Activated CD4-positive, alpha-beta T cell treated with anti-CD3 and anti-CD28 coated beads, Interleukin-2, Interleukin-6, amounts not matched to agents 100 ng/mL and 50 ng/mL, durations not matched to agents 16 hours and 8 hours (primary cell): ENCODE results near the gene AOPEP.

Source experiments
- DNase-seq: peaks from one replicate; pipeline ENCODE4 v3.0.0-alpha.2; 2020

AOPEP gene

DNA sequence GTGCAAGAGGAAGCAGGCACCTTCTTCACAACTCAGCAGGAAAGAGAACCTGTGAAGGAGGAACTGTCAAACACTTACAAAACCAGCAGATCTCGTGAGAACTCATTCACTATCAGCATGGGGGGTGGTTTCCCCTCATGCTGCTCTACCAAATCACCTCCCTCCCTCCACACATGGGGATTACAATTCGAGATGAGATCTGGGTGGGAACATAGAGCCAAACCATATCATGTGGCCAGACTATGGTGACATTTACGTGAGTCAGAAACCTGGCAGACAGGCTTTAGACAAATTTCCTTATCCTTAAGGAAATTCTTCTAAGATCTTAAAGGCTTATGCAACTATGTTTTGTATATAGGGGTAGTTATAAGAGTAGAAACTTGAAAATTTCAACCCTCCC is 8.7 kb upstream of the AOPEP start:
- no peak for DNase-seq

DNA sequence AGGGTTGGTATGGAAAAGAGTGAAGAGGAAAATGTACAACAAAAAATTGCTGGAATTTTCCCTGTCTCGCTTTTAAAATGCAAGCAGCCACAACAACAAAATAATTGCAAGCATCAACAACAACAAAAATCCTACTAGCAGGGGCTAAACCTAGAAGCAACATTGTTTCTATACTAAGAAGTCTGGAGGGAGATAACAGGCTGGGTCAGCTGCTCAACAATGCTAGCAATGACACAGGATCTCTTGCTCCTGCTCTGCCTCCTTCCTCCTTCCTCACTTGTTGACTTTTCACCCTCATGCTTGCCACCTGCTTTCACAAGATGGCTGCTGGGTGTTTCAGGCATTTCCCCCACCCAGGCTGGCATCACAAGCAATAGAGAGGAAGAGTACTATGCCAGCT is 7.6 kb upstream of the AOPEP start:
- DNase-seq: no peak

DNA sequence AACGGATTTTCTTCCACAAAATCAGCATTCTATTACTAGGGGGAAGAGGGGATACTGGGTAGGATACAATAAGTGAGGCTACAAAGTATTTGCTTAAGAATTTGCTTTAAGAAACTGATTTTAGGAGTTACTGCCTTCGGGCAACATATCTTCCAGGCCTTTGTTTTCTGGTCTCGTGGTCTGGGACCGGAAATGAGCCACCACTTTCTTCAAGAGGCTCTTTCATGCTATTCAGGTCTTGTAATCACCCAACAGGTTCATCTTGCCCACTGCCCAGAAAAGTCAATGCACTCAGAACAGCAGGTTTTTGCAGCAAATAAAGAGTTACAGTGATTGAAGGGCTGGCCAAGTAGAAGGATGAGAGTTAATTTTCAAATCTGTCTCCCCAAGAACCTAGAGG is 6.6 kb upstream of the AOPEP start:
- no peak for DNase-seq

DNA sequence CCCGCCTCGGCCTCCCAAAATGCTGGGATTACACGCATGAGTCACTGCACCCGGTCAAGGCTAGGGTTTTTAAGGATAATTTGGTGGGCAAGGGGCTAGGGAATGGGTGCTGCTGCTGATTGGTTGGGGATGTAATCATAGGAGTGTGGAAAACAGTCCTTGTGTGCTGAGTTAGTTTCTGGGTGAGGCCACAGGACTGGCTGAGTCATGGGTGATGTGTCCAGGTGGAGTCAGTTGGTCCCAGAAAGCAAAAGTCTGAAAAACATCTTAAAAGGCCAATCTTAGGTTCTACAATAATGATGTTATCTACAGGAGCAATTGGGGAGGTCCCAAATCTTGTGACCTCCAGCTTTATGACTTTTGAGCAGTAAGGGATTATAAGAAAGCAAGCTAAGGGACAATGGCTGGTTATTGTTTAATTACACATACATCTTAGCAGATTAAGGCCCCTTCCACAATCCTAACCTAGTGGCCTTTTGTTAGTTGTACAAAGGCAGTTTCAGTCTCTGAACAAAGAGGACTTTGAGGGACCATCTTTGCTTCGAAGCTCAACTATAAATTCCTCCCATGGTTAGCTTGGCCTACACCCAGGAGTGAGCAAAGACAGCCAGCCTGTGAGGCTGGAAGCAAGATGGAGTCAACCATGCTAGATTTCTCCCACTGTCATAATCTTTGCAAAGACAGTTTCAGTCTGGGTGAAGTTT is 5.5 kb upstream of the AOPEP start:
- DNase-seq: no peak

DNA sequence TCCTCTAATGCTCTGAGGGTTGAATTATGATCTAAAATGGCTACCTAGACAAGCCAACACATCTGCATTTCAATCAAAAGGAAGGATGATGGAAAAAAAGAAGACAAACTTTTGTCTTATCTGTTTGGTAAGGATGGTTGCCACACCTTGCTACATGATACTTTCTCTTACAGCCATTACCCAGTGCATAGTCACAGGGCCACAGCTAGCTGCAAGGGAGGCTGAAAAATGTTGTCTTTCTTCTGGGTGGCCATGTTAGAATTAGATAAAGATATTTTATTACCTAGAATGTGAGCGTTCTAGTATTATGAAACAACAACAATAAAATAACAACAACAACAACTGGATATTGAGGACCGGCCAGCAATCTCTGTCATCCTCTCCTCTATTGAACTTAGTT is 4.7 kb upstream of the AOPEP start:
- no peak for DNase-seq

DNA sequence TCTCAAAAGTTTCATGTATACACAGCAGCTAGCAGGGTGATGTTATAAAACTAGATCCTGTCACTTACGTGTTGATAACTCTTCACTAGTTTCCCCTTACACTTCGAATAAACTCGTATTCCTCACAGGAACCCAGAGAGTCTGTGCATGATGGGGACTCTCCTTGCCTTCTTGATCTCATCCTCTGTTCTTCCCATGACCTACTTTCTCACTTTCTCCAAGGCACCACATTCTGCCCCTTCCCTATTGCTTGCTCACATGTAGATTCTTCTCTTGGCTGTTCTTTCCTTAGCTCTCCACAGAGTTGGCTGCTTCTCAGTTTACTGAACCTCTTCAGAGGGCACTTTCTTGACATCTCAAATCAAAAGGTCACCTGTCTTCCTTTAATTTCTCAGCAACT is 1.2 kb upstream of the AOPEP start:
- DNase-seq: no peak

DNA sequence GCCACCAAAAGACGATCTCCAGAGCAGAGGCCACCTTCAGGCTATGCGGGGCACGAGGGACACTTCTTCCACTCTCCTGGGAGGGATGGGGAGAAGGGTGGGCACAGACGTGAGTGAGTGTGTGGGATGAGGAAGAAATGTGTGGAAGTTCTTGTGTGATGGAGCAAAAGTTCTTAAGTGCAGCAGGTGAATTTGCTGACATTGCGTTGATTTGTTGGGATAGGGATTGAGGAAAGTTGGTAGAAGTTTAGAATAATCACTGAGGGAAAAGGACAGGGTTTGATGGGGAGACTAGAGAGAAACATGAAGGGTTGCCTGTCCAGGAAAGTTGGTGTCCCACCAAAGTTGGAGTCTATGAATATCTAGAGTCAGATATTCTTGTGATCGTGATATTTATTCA is 2.2 kb downstream of the AOPEP start:
- no peak for DNase-seq

DNA sequence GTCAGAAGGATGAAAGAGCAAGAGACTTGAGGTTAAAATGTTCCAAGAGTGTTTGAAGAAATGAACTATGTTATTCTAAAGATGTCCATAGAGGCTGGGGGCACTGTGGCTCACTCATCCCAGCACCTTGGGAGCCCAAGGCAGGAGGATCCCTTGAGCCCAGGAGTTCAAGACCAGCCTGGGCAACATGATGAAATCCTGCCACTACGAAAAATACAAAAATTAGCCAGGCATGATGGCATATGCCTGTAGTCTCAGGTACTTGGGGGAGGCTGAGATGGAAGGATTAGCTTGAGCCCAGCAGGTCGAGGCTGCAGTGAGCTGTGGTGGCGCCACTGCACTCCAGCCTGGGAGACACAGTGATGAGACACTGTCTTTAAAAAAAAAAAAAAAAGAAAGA is 2.7 kb downstream of the AOPEP start:
- DNase-seq: no peak

DNA sequence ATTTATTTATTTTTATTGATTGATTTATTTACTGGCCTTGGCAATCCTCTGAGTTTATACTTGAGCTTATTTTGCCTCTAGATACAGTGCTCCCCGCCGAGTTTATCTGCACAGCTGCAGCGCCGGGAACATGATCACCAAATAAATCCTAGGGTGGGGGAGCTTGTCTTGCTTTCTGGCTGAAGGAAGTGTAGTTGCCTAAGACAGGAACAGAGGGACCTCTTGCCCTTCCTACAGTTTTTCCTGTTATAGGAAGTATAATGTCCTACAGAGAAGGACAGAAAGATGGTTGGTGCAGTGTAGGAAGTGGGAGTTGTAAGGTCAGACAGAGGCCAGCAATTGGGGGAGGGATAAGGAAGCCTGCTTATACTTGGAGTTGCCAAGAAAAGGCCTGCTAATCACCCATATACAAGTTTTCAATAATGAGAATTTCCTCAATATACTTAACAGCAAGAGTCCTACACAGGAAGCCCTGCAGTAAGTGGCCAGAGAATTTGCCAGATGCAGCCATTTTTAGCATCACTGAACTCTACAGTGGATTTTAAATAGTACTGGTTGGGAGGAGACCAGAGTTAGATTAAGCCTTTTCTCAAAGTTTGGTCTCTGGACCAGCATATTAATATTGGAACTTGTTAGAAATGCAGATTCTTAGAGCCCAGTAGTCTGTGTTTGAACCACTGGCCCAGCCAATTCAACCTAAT is 7.7 kb downstream of the AOPEP start:
- no peak for DNase-seq

DNA sequence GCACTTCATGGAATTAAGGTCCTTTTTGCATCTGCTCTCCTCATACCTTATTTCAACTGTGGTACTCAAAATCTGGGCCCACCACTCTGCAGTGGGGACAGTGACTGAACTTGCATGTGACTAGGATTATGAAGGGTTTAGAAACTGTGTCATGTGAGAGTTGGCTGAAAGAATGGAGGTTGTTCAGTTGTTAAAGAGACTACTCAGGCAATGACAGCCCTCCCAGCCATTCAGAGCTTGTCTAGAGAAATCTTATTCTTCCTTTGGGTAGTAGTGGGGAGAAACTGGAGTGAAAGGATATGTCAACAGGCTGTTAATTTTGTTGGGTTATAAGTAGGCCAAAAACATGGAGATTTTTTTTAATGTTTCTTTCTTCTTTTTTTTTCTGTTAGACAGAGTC is 10.3 kb downstream of the AOPEP start:
- no peak for DNase-seq

DNA sequence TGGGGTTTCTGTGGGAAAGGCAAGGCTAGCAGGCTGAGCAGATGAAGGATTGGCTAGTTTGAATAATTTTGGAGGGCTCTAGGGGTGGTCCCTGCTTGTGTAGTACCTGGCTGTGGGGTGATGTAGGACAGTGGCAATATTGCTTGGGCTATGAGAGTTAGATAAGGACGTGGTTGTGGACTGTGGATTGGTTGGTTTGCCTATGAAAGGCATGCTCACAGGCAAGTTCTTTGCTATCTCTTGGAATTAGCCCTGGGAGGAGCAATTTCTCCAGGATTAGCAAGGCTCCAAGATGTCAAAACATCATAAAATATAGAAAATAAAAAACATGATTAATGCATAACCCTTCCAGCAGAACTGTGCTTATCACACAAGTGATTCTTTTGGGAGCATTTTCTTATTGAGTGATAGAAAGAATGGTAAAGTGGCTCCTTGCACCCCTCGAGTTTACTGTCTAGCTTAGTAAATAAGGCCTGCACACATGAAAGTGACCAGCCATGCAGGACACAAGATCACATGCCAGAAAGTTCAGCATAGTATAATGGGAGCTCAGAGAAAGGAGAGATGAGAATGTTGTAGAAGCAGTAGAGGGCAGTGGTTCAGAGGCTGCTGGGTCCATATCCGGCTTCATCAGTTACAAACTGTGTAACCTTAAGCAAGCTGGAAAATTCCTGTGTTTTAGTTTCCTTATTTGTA is 13.8 kb downstream of the AOPEP start:
- DNase-seq: no peak

DNA sequence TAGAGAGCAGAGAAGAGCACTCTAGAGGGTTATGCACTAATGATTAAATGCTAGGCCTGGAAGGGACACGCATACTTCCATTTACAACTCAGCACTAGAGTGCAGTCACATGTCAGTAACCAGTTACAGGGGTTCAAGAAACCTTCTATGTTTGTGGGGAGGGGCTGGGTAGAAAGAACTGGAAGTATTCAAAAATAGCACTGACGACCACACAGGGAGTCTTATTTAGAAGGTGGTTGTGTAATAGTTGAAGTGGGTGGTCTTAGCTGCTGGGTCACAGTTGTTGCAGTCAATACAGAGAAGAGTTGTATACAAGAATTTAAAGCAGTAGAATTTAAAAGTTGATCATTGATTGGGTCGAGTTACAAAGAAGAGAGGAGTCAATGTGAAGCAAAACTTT is 15.4 kb downstream of the AOPEP start:
- DNase-seq: no peak

DNA sequence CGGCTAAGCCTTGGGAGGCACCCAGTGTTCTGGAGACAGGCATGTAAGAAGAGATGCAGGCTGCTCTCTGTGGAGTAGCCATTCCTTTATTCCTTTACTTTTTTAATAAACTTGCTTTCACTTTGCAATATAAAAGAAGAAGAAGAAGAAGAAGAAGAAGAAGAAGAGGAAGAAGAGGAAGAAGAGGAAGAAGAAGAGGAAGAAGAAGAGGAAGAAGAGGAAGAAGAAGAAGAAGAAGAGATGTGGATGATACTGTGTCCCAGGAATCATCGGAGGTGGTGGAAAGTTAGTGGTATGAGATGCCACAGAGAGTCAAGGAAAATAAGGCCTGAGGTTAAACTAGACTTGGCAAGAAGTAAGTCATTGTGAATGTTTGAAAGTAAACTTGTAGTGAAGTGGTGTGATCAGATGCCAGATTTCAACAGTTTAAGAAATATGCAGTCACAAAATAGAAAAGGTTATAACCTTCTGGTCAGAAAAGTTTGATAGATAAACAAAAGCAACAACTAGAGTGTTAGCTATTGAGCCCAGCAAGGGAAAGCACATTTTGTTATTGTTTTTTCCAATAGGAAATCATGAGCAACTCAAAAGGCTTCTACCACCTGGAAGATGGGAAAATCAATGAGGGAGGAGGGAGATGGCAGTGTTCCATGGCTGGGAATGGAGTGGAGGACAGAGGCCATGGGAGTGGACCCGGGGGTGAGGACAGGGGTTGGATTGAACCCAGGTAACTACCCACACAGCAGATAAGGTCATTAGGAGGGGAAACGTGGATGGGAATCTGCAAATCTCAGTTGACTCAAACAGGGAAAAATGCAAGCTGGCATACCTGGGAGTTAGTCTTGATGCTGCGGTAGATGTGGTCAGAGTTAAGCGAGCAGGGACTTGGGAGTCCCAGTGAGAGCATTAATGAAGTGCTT is 16.8 kb downstream of the AOPEP start:
- DNase-seq: no peak

DNA sequence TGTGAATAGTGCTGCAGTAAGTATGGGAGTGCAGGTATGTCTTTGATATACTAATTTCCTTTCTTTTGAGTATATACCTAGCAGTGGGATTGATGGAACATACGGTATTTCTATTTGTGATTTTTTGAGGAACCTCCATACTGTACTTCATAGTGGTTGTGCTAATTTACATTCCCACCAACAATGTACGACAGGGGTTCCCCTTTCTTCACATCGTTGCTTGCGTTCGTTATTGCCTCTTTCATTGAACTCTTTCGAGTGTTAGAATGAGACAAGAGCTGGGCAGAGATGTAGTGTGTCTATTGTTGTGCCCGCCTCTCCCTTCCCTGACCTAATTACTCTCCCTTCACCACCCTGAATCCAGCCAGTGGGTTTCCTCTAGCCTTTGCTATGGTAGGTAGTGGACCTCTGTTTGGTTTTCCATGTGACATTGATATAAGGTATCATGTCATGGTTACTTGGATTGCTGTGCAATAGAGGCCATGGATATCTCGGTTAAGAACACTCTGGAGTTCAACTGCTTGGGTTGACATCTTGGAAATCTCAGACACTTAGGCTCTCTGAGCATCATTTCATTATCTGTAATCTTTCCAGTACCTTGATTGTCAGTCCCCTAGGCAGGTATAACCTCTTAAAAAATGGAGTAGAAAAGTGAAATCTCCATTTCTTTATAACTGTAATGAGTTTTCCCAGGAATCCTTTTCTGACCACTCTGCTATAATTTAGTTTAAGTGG is 19.5 kb downstream of the AOPEP start:
- no peak for DNase-seq

DNA sequence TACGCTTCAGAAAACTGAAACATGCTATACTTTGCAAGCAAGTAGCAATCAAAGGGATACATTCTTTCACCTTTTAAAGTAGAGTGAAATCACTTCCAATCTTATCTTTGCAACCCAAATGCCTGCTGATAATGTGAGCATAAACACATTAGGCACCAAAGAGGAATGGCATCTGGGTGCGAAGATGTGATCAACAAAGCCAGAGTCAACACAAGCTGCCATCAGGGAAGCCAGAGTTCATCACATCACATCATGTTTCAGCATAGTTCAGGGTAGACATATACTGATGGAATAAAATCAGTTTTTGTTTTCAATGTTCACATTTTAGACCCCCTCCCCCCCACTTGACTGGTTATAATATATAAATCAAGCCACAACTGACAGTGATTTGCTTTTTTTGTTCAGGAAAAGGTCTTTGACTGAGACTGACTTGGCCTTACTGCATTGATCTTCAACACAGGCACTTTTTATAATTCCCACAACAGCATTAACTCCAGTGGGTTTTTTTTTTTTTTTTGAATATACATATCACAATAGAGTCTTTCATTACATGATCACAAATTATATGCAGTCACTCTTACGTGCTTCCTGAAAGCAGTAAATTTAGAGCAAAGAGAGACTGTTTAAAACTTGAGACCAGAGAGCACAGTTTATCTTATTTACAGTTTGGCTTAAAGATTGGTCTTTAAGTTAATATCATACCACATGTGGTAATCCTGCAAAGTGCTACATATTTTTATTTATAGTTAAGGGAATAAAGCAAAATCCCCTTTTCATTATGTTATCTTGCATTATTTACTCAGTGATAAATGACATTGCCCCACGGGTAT is 20.3 kb downstream of the AOPEP start:
- no peak for DNase-seq

DNA sequence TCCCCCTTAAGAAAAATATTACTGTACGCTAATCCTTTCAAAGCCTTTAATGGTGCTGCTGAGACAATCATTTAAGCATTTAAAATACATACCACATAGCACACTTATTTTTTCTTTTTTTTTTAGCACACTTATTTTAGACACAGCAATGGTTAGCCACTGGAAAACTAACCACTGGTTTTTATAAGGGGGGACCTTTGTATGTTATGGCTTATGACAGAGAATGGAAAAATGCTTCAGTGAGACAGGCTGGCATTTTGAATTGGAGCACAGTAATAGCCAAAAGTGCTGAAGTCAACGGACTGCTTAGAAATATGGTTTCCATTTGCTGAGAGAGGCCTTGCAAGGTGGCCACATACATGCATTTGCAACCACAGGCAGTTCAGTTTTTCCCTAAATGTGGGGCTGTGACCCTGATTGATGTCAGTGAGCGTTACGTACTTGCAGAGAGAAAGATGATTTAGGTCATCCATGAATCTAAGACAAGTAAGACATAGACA is 28.5 kb downstream of the AOPEP start:
- DNase-seq: no peak

DNA sequence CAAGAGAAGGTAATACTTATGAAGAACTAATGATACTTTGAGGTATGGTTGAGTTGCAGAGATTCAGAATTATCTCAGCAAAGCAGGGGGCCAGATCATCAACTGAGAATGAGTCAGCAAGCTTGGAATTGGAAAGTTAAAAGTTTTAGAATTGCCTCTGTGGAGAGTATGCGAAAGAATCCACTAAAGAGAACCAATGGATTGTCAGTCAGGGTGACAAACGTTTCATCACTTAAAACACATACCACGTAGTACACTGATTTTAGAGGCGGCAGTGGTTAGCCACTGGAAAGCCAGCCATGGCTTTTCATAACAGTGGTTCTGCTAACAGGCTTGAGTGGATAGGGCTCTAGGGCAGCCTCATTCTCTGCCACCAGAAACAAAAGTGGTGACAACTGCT is 30.7 kb downstream of the AOPEP start:
- no peak for DNase-seq

DNA sequence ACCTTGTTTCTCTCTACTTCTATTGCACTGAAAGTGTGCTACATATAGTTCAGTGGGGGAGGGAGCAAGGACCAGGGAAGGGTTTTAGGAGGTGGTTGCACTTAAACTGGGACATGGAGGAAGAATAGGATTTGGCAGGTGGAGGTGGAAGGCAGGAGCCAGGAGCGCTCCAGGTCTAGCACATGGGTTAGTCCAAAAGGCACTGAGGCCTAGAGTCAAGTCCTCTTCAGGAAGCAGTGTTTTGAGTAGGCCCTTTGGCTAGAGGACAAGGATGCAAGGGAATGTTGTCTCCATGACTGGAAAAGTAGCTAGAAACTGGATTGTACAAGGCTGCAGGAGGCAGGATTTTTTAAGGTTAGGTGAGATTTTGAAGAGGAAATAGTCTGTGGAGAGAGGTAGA is 31.5 kb downstream of the AOPEP start:
- no peak for DNase-seq

DNA sequence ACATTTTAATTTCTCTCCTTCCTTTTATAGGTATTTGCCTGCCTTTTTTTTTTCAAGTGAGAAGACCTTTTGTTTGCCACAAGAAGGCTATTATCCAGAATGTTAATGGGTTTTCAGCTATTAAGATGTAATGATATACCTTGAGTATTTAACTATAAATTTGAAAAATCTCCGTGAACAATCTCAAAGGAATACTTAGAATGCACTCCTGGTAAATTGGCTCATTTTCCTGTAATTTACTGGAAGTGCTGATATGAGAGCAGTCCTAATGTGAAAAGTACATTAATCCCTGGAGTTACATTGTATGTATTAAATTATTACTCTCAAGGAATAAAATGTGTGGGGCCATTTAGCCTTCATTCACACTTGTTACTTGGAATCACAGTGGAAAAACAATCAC is 32.4 kb downstream of the AOPEP start:
- DNase-seq: no peak

DNA sequence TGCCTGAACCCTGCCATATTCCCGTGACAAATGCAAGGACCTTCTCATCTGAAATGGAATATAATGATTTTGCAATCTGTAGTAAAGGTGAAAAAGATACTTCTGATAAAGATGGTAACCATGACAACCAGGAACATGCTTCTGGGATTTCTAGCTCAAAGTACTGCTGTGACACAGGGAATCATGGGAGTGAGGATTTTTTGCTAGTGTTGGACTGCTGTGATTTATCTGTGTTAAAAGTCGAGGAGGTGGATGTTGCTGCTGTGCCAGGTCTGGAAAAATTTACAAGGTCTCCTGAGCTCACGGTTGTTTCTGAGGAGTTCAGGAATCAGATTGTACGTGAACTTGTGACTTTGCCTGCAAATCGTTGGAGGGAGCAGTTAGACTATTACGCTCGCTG is 33.5 kb downstream of the AOPEP start:
- DNase-seq: no peak

DNA sequence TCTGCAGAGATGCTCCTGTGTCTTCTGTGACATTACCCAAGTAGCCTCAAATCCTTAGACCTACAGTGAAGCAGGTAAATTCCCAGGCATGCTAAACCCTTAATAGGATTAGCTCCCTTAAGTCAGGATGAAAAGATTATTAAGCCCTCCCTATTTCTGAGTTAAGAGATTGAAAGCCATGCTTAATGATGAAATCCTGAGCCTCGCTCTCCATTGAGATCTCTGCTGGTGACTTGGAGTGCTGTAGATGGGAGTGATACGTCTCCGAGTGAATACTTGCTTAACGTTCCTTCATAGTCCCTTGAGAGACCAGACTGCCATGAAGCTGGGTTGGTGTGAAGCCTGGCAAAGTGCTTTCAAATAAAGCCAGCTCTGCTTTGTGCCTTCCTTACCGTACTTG is 34.2 kb downstream of the AOPEP start:
- DNase-seq: no peak
